ENCODE results near the gene PDE4C.

The PDE4C gene

GRCh38 chr19:18225702-18226468 is at the start of gene PDE4C:
Gene PDE4C, minus strand, starts transcription at chr19:18226438. Its CDS starts 23 bp downstream, at chr19:18226415.
- no peak for DNase-seq

GRCh38 chr19:18274781-18275356 is 48.6 kb upstream of the PDE4C start:
- DNase-seq: no peak

GRCh38 chr19:18274219-18274780 is 48.1 kb upstream of the PDE4C start, which contains the start of gene IQCN:
Gene IQCN, minus strand, starts transcription at chr19:18274452. Its CDS starts 4,974 bp downstream, at chr19:18269478.
- no peak for DNase-seq

- no peak for DNase-seq
Observed at GRCh38 chr19:18273561-18274218, 47.5 kb upstream of the PDE4C start.

GRCh38 chr19:18271433-18271841 is 45.2 kb upstream of the PDE4C start:
- no peak for DNase-seq

GRCh38 chr19:18270326-18270725 is 44.1 kb upstream of the PDE4C start:
- no peak for DNase-seq

- DNase-seq: no peak
Observed at GRCh38 chr19:18269070-18269723, 43.0 kb upstream of the PDE4C start.

- DNase-seq: no peak
Observed at GRCh38 chr19:18266771-18267686, 40.8 kb upstream of the PDE4C start.

- no peak for DNase-seq
Observed at GRCh38 chr19:18265582-18265981, 39.3 kb upstream of the PDE4C start.

GRCh38 chr19:18264971-18265540 is 38.8 kb upstream of the PDE4C start:
- DNase-seq: no peak

GRCh38 chr19:18264137-18264854 is 38.1 kb upstream of the PDE4C start:
- DNase-seq: no peak

- no peak for DNase-seq
Observed at GRCh38 chr19:18263324-18264136, 37.3 kb upstream of the PDE4C start.

GRCh38 chr19:18262917-18263316 is 36.7 kb upstream of the PDE4C start:
- DNase-seq: no peak

GRCh38 chr19:18262144-18262543 is 35.9 kb upstream of the PDE4C start:
- DNase-seq: no peak

- DNase-seq: no peak
Observed at GRCh38 chr19:18261474-18261873, 35.2 kb upstream of the PDE4C start.

- DNase-seq: no peak
Observed at GRCh38 chr19:18259893-18260292, 33.7 kb upstream of the PDE4C start.

- DNase-seq: no peak
Observed at GRCh38 chr19:18257503-18258470, 31.5 kb upstream of the PDE4C start.

Data from GDM1 (cell line).